ENCODE measurements around the gene ITGA11. TPM values are rescaled to one million over a fixed set of nuclear protein-coding genes. Genes with fewer than 3 reads are reported as not detected.

ITGA11 gene
- total RNA-seq, 1 donor from 2014 or later = not detected

GRCh38 chr15:68313501-68314410, 118.2 kb downstream of the ITGA11 start:
- H3K9me3 Mint-ChIP-seq (ENCODE audit: low read depth) = no peaks in the 10 kb centered on the region
- no peak for TF ChIP-seq CTCF (IDR thresholded peaks at IDR 0.05; ENCODE audit: unreplicated experiment)
- H3K4me3 Mint-ChIP-seq (ENCODE audit: low read depth) = no peak overlapping the region
- DNase-seq (ENCODE audit: low spot score, unreplicated experiment) = peak; percentile 4
- peaks cover 8% of the 10 kb centered on the region for H3K27me3 Mint-ChIP-seq
- no peaks in the 10 kb centered on the region for H3K36me3 Mint-ChIP-seq (ENCODE audit: insufficient read depth)
- no peaks in the 10 kb centered on the region for H3K4me1 Mint-ChIP-seq (ENCODE audit: low read depth)
- H3K27ac Mint-ChIP-seq = no peak overlapping the region

GRCh38 chr15:68312701-68313204, 119.2 kb downstream of the ITGA11 start:
- Mint-ChIP-seq H3K9me3 (ENCODE audit: low read depth) (no peaks in the 10 kb centered on the region), H3K4me3 (ENCODE audit: low read depth) (no peak overlapping the region), H3K4me1 (ENCODE audit: low read depth) (no peaks in the 10 kb centered on the region), H3K36me3 (ENCODE audit: insufficient read depth) (no peaks in the 10 kb centered on the region), H3K27ac (no peak overlapping the region), H3K27me3 (peaks cover 8% of the 10 kb centered on the region)
- TF ChIP-seq CTCF (IDR thresholded peaks at IDR 0.05; ENCODE audit: unreplicated experiment) = no peak
- peak; percentile 9 for DNase-seq (ENCODE audit: low spot score, unreplicated experiment)

- no peaks in the 10 kb centered on the region for H3K4me1 Mint-ChIP-seq (ENCODE audit: low read depth)
- TF ChIP-seq CTCF (IDR thresholded peaks at IDR 0.05; ENCODE audit: unreplicated experiment) = no peak
Observed at GRCh38 chr15:68311859-68312557, 120.0 kb downstream of the ITGA11 start.

GRCh38 chr15:68311464-68311835, 120.5 kb downstream of the ITGA11 start:
- H3K9me3 Mint-ChIP-seq (ENCODE audit: low read depth) = no peaks in the 10 kb centered on the region
- no peaks in the 10 kb centered on the region for H3K36me3 Mint-ChIP-seq (ENCODE audit: insufficient read depth)
- no peak for TF ChIP-seq CTCF (IDR thresholded peaks at IDR 0.05; ENCODE audit: unreplicated experiment)
- no peak overlapping the region for H3K27ac Mint-ChIP-seq
- peaks cover 4% of the 10 kb centered on the region for H3K27me3 Mint-ChIP-seq
- H3K4me3 Mint-ChIP-seq (ENCODE audit: low read depth) = no peak overlapping the region
- H3K4me1 Mint-ChIP-seq (ENCODE audit: low read depth) = no peaks in the 10 kb centered on the region
- DNase-seq (ENCODE audit: low spot score, unreplicated experiment) = no peak

More at GRCh38 chr15:68311859-68312557, 120.0 kb downstream of the ITGA11 start:
- no peak overlapping the region for H3K4me3 Mint-ChIP-seq (ENCODE audit: low read depth)
- no peaks in the 10 kb centered on the region for H3K36me3 Mint-ChIP-seq (ENCODE audit: insufficient read depth)
- peaks cover 8% of the 10 kb centered on the region for H3K27me3 Mint-ChIP-seq
- H3K9me3 Mint-ChIP-seq (ENCODE audit: low read depth) = no peaks in the 10 kb centered on the region
- DNase-seq (ENCODE audit: low spot score, unreplicated experiment) = no peak
- H3K27ac Mint-ChIP-seq = no peak overlapping the region

GRCh38 chr15:68310804-68311463, 121.0 kb downstream of the ITGA11 start:
- H3K27me3 Mint-ChIP-seq = peaks cover 3% of the 10 kb centered on the region
- H3K4me3 Mint-ChIP-seq (ENCODE audit: low read depth) = no peak overlapping the region
- no peaks in the 10 kb centered on the region for H3K36me3 Mint-ChIP-seq (ENCODE audit: insufficient read depth)
- H3K9me3 Mint-ChIP-seq (ENCODE audit: low read depth) = no peaks in the 10 kb centered on the region
- no peak for TF ChIP-seq CTCF (IDR thresholded peaks at IDR 0.05; ENCODE audit: unreplicated experiment)
- no peak overlapping the region for H3K27ac Mint-ChIP-seq
- H3K4me1 Mint-ChIP-seq (ENCODE audit: low read depth) = no peaks in the 10 kb centered on the region
- DNase-seq (ENCODE audit: low spot score, unreplicated experiment) = no peak
